Liver (tissue), 9 donors: ENCODE measurements around the gene UBE2E2. TPM values are rescaled to one million over a fixed set of nuclear protein-coding genes. Genes with fewer than 3 reads are reported as not detected.
A peak's percentile ranks its signal among the peaks of the same experiment; 100 is the strongest.

Experiments used
- DNase-seq: peaks from one replicate; pipeline ENCODE4 v3.0.0-alpha.2; 2017; ENCODE audit warnings: low spot score
- H3K27ac ChIP-seq, 2 donors: one replicate each; pipeline ENCODE4 v1.7.0; 2013; ENCODE audit warnings: inconsistent platforms in 2 of 2, low read length in 2 of 2, control low read depth in 1 of 2, low read depth in 1 of 2, mild to moderate bottlenecking in 1 of 2
- H3K27me3 ChIP-seq, 4 donors: one replicate each; pipeline versions ENCODE4 v1.6.1 to v1.7.0; 2013; ENCODE audit warnings: low read length in 3 of 4, inconsistent platforms in 1 of 4, mild to moderate bottlenecking in 1 of 4, moderate library complexity in 1 of 4; ENCODE audit not compliant: control insufficient read depth in 4 of 4, insufficient read depth in 4 of 4
- H3K36me3 ChIP-seq, 4 donors: one replicate each; pipeline versions ENCODE4 v1.6.1 to v1.7.0; 2013; ENCODE audit warnings: low read length in 3 of 4, mild to moderate bottlenecking in 3 of 4, low read depth in 1 of 4, moderate library complexity in 1 of 4; ENCODE audit not compliant: control insufficient read depth in 4 of 4, insufficient read depth in 3 of 4
- H3K4me1 ChIP-seq, 4 donors: one replicate each; pipeline versions ENCODE4 v1.6.1 to v1.7.0; 2013; ENCODE audit warnings: low read length in 3 of 4, mild to moderate bottlenecking in 3 of 4, moderate library complexity in 1 of 4; ENCODE audit not compliant: control insufficient read depth in 4 of 4, insufficient read depth in 4 of 4
- H3K4me3 ChIP-seq, 3 donors: one replicate each; pipeline versions ENCODE4 v1.6.1 to v1.7.0; 2013; ENCODE audit warnings: low read length in 3 of 3, control low read depth in 1 of 3, low read depth in 1 of 3, mild to moderate bottlenecking in 1 of 3
- H3K9ac ChIP-seq, 2 donors: one replicate each; pipeline ENCODE4 v1.7.0; 2013; ENCODE audit warnings: low read length in 2 of 2, mild to moderate bottlenecking in 2 of 2, moderate library complexity in 2 of 2, control low read depth in 1 of 2, low read depth in 1 of 2
- H3K9me3 ChIP-seq, 4 donors: one replicate each; pipeline versions ENCODE4 v1.6.1 to v1.7.0; 2013; ENCODE audit warnings: low read length in 3 of 4; ENCODE audit not compliant: control insufficient read depth in 4 of 4
- ATF3 ChIP-seq: IDR thresholded peaks from 2 replicates; pipeline ENCODE4 v1.6.1; 2016; ENCODE audit warnings: antibody characterized with exemption
- EGR1 ChIP-seq, 2 donors: IDR thresholded peaks; 2 replicates each; pipeline ENCODE4 v1.6.1; 2016 to 2018; ENCODE audit warnings: antibody characterized with exemption in 2 of 2, low read depth in 2 of 2
- FOXA1 ChIP-seq: IDR thresholded peaks from 2 replicates; pipeline ENCODE4 v1.6.1; 2016; ENCODE audit warnings: antibody characterized with exemption
- FOXA2 ChIP-seq: IDR thresholded peaks from 2 replicates; pipeline ENCODE4 v1.6.1; 2016; ENCODE audit warnings: antibody characterized with exemption
- GABPA ChIP-seq, 2 donors: IDR thresholded peaks in 1 of 2; conservative IDR thresholded peaks in 1 of 2; 2 replicates each; pipeline ENCODE4 v1.6.1; 2016; ENCODE audit warnings: antibody characterized with exemption in 2 of 2, mild to moderate bottlenecking in 1 of 2, moderate library complexity in 1 of 2
- HNF4A ChIP-seq, 2 donors: conservative IDR thresholded peaks; 2 replicates each; pipeline ENCODE4 v1.6.1; 2016; ENCODE audit warnings: antibody characterized with exemption in 2 of 2, mild to moderate bottlenecking in 2 of 2
- HNF4G ChIP-seq: IDR thresholded peaks from 2 replicates; pipeline ENCODE4 v1.6.1; 2016; ENCODE audit warnings: antibody characterized with exemption
- MAX ChIP-seq: IDR thresholded peaks from 2 replicates; pipeline ENCODE4 v1.6.1; 2016; ENCODE audit warnings: antibody characterized with exemption
- NR2F2 ChIP-seq: IDR thresholded peaks from 2 replicates; pipeline ENCODE4 v1.6.1; 2016; ENCODE audit warnings: antibody characterized with exemption
- RAD21 ChIP-seq, 2 donors: IDR thresholded peaks; 2 replicates each; pipeline ENCODE4 v1.6.1; 2016; ENCODE audit warnings: antibody characterized with exemption in 2 of 2, mild to moderate bottlenecking in 2 of 2
- REST ChIP-seq: IDR thresholded peaks from 2 replicates; pipeline ENCODE4 v1.6.1; 2016; ENCODE audit warnings: antibody characterized with exemption, mild to moderate bottlenecking
- RXRA ChIP-seq, 2 donors: IDR thresholded peaks; 2 replicates each; pipeline ENCODE4 v1.6.1; 2017 to 2018; ENCODE audit warnings: antibody characterized with exemption in 2 of 2, mild to moderate bottlenecking in 1 of 2
- SP1 ChIP-seq: IDR thresholded peaks from 2 replicates; pipeline ENCODE4 v1.6.1; 2018; ENCODE audit warnings: antibody characterized with exemption, mild to moderate bottlenecking
- YY1 ChIP-seq: IDR thresholded peaks from 2 replicates; pipeline ENCODE4 v1.6.1; 2016; ENCODE audit warnings: antibody characterized with exemption, mild to moderate bottlenecking
- ZBTB33 ChIP-seq: IDR thresholded peaks from 2 replicates; pipeline ENCODE4 v1.6.1; 2016; ENCODE audit warnings: antibody characterized with exemption
- WGBS: extraction: QIAGEN DNeasy Blood & Tissue Kit; methylation state at CpG from one replicate; pipeline ENCODE4 v1.1.7; 2013; 5-methylcytosine and 5-hydroxymethylcytosine counted together
- polyA plus RNA-seq, 2 donors: library from polyadenylated mRNA; stranded (reverse) in 1 of 2; unstranded in 1 of 2; fragments of 200-250 nt in 1 of 2; fragments of >200 nt in 1 of 2; fragmentation: Nextera tagmentation in 1 of 2; extraction: Ambion mirVana in 1 of 2; gene quantifications; one replicate each; pipeline versions ENCODE4 v1.2.1 to v1.2.3, GENCODE V29; 2013 to 2015
- total RNA-seq, 2 donors: library from RNA; depleted of rRNA; stranded (reverse); fragments of >200 nt; gene quantifications; one replicate each; pipeline ENCODE4 v1.2.3, GENCODE V29; 2014
- donor health status: healthy.
- donor health status: healthy.
- donor health status: healthy.
- donor health status: healthy.
- donor health status: healthy.

The UBE2E2 gene
- 10 to 100 TPM; 10.5 to 27.8 TPM for total RNA-seq
- polyA plus RNA-seq: 10 to 100 TPM in 1 of 2 donors, 1 to 10 TPM in 1; 9.0 to 23.0 TPM

GRCh38 chr3:23202921-23203707 lies at the start of gene UBE2E2:
Gene UBE2E2 (plus strand): TSS chr3:23203327.
- peak; percentile 74 for DNase-seq
- no peaks in the 10 kb centered on the region for H3K9me3 ChIP-seq
- peak within 1 kb of the TSS; percentile 91 to 92 for H3K27ac ChIP-seq
- no peaks in the 10 kb centered on the region for H3K36me3 ChIP-seq
- H3K9ac ChIP-seq: peak within 1 kb of the TSS; percentile 62 to 76
- H3K4me1 ChIP-seq: peaks cover 3 to 15% (median 13%) of the 10 kb centered on the region in 4 donors
- no peaks in the 10 kb centered on the region for H3K27me3 ChIP-seq
- under 1% methylated on average over 101 of the region's 101 CpGs for WGBS
- peak within 1 kb of the TSS; percentile 69 to 92 (median 90) for H3K4me3 ChIP-seq
- TF ChIP-seq RAD21 (IDR thresholded peaks at IDR 0.05): peak in 1 of 2 donors; percentile 2
- no peak for TF ChIP-seq EGR1 (IDR thresholded peaks at IDR 0.05; ENCODE audit: low read depth in 2 of 2)

GRCh38 chr3:23153436-23153835 lies 49.7 kb upstream of the UBE2E2 start:
- TF ChIP-seq FOXA1 (no peak), ZBTB33 (no peak), FOXA2 (no peak), MAX (no peak), ATF3 (no peak), EGR1 (IDR thresholded peaks at IDR 0.05; ENCODE audit: low read depth in 2 of 2) (no peak), GABPA (IDR thresholded peaks at IDR 0.05 in 1 of 2, conservative IDR thresholded peaks at IDR 0.05 in 1 of 2) (no peak), NR2F2 (no peak), HNF4G (no peak), HNF4A (conservative IDR thresholded peaks at IDR 0.05) (no peak), RXRA (IDR thresholded peaks at IDR 0.05) (no peak), REST (no peak), SP1 (no peak), YY1 (no peak), RAD21 (IDR thresholded peaks at IDR 0.05) (no peak)

More at GRCh38 chr3:23153436-23153835, 49.7 kb upstream of the UBE2E2 start:
- no peak for DNase-seq
- Histone ChIP-seq H3K36me3 (no peaks in the 10 kb centered on the region), H3K9ac (no peak overlapping the region), H3K4me1 (no peaks in the 10 kb centered on the region), H3K4me3 (no peak overlapping the region), H3K27me3 (no peaks in the 10 kb centered on the region), H3K27ac (no peak overlapping the region), H3K9me3 (peaks cover 0 to 4% (median under 1%) of the 10 kb centered on the region in 4 donors)
- 78% methylated on average over 1 of the region's 1 CpG for WGBS
